ENCODE results near the gene QRFP.

GRCh38 chr9:130945173-130945572 lies 48.6 kb upstream of the QRFP start:
- no peak for TF ChIP-seq YY1 (IDR thresholded peaks at IDR 0.05; ENCODE audit: low read depth, low read length)
- TF ChIP-seq, protein P1, sequence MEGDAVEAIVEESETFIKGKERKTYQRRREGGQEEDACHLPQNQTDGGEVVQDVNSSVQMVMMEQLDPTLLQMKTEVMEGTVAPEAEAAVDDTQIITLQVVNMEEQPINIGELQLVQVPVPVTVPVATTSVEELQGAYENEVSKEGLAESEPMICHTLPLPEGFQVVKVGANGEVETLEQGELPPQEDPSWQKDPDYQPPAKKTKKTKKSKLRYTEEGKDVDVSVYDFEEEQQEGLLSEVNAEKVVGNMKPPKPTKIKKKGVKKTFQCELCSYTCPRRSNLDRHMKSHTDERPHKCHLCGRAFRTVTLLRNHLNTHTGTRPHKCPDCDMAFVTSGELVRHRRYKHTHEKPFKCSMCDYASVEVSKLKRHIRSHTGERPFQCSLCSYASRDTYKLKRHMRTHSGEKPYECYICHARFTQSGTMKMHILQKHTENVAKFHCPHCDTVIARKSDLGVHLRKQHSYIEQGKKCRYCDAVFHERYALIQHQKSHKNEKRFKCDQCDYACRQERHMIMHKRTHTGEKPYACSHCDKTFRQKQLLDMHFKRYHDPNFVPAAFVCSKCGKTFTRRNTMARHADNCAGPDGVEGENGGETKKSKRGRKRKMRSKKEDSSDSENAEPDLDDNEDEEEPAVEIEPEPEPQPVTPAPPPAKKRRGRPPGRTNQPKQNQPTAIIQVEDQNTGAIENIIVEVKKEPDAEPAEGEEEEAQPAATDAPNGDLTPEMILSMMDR (IDR thresholded peaks at IDR 0.05; ENCODE audit: control extremely low read depth in 1 of 3, insufficient read depth in 1 of 3, low read depth in 1 of 3, low read length in 3 of 3): no peak
- no peak for TF ChIP-seq POLR2A (IDR thresholded peaks at IDR 0.05; ENCODE audit: control extremely low read depth in 1 of 2, low read depth in 2 of 2, low read length in 2 of 2)
- no peak for TF ChIP-seq EGR1 (IDR thresholded peaks at IDR 0.05; ENCODE audit: borderline replicate concordance, low read depth, low read length)
- no peak for TF ChIP-seq JUN (IDR thresholded peaks at IDR 0.05; ENCODE audit: low read depth, low read length)
- TF ChIP-seq CREB1 (IDR thresholded peaks at IDR 0.05): no peak
- no peak for TF ChIP-seq NRF1 (IDR thresholded peaks at IDR 0.05; ENCODE audit: low read depth, low read length)
- no peak for TF ChIP-seq POLR2AphosphoS5 (IDR thresholded peaks at IDR 0.05; ENCODE audit: low read depth, low read length)
- TF ChIP-seq ZNF274 (IDR thresholded peaks at IDR 0.05; ENCODE audit: borderline replicate concordance, extremely low read depth, low read length): no peak
- TF ChIP-seq, protein P2, sequence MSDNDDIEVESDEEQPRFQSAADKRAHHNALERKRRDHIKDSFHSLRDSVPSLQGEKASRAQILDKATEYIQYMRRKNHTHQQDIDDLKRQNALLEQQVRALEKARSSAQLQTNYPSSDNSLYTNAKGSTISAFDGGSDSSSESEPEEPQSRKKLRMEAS (IDR thresholded peaks at IDR 0.05): no peak

Measured in H1 (cell line).